Fibroblast of villous mesenchyme (primary cell): ENCODE data around the gene SEMA6A. TPM values are rescaled to one million over a fixed set of nuclear protein-coding genes. Genes with fewer than 3 reads are reported as not detected.

ENCODE experiments used
- DNase-seq: peaks from one replicate; pipeline ENCODE4 v3.0.0-alpha.2; 2010; ENCODE audit warnings: low read depth
- H3K4me3 ChIP-seq: 2 replicates; pipeline ENCODE4 v1.5.1; 2011; ENCODE audit warnings: low read depth, mild to moderate bottlenecking, low read length
- CTCF ChIP-seq: IDR thresholded peaks from 2 replicates; pipeline ENCODE4 v1.5.1; 2012; ENCODE audit warnings: low read depth, mild to moderate bottlenecking, low read length; ENCODE audit not compliant: insufficient read depth
- total RNA-seq: library from RNA; depleted of rRNA; stranded (reverse); fragments of >200 nt; gene quantifications from 2 replicates; pipeline ENCODE4 v1.2.3, GENCODE V29; 2012

Gene SEMA6A
- total RNA-seq, 1 donor: 2.2 TPM

- no peak for DNase-seq
- H3K4me3 ChIP-seq: no peak overlapping the region
- no peak for TF ChIP-seq CTCF
Observed at GRCh38 chr5:116464144-116464708, 110.4 kb downstream of the SEMA6A start.

GRCh38 chr5:116462500-116462899, 112.1 kb downstream of the SEMA6A start:
- no peak for DNase-seq
- no peak overlapping the region for H3K4me3 ChIP-seq
- TF ChIP-seq CTCF: no peak

GRCh38 chr5:116459301-116459700, 115.3 kb downstream of the SEMA6A start:
- DNase-seq: no peak
- no peak for TF ChIP-seq CTCF
- no peak overlapping the region for H3K4me3 ChIP-seq

- DNase-seq: no peak
- TF ChIP-seq CTCF: no peak
- no peak overlapping the region for H3K4me3 ChIP-seq
Observed at GRCh38 chr5:116457062-116457461, 117.6 kb downstream of the SEMA6A start.

GRCh38 chr5:116456036-116456435, 118.6 kb downstream of the SEMA6A start:
- no peak overlapping the region for H3K4me3 ChIP-seq
- no peak for DNase-seq
- TF ChIP-seq CTCF: no peak

- H3K4me3 ChIP-seq: no peak overlapping the region
- TF ChIP-seq CTCF: no peak
- peak; percentile 62 for DNase-seq
Observed at GRCh38 chr5:116455061-116455460, 119.6 kb downstream of the SEMA6A start.

- peak overlapping the region; percentile 10 for H3K4me3 ChIP-seq
- DNase-seq: peak; percentile 91
- TF ChIP-seq CTCF: no peak
Observed at GRCh38 chr5:116454417-116454927, 120.2 kb downstream of the SEMA6A start.
